K562 (cell line): Measurements from ENCODE around the gene PPP1R13B. TPM values are rescaled to one million over a fixed set of nuclear protein-coding genes. Genes with fewer than 3 reads are reported as not detected.

Experiments
- GATAD2A ChIP-seq: fragments of 450-650 bp; IDR thresholded peaks from 2 replicates; pipeline ENCODE4 v1.6.1; 2017
- HOMEZ ChIP-seq: fragments of 250-450 bp; sonication (Bioruptor Pico); IDR thresholded peaks from 2 replicates; pipeline ENCODE4 v1.4.0; 2020; ENCODE audit warnings: mild to moderate bottlenecking, moderate library complexity
- IRF1 ChIP-seq: sonication (generic); formaldehyde crosslinking; IDR thresholded peaks from 2 replicates; pipeline ENCODE4 v1.8.0; 2022; ENCODE audit warnings: missing genetic modification reagents, mild to moderate bottlenecking, borderline replicate concordance
- IRF2 ChIP-seq: sonication (generic); formaldehyde crosslinking; IDR thresholded peaks from 2 replicates; pipeline ENCODE4 v1.8.1; 2022; ENCODE audit warnings: mild to moderate bottlenecking, missing genetic modification reagents
- KAT2B ChIP-seq: IDR thresholded peaks from one replicate; pipeline ENCODE4 v1.6.1; 2012; ENCODE audit warnings: low read depth, mild to moderate bottlenecking, control low read depth, inconsistent platforms, low read length, moderate library complexity
- MAFG ChIP-seq: fragments of 450-650 bp; conservative IDR thresholded peaks from 2 replicates; pipeline ENCODE4 v1.6.1; 2016; ENCODE audit warnings: missing genetic modification characterization, missing compliant biosample characterization
- PML ChIP-seq: IDR thresholded peaks from 2 replicates; pipeline ENCODE4 v1.6.1; 2012; ENCODE audit warnings: low read length, inconsistent platforms
- POLR2AphosphoS5 ChIP-seq: IDR thresholded peaks from 2 replicates; pipeline ENCODE4 v1.6.1; 2011; ENCODE audit warnings: mild to moderate bottlenecking, low read depth, low read length, moderate library complexity; ENCODE audit not compliant: control insufficient read depth, insufficient read depth
- SPI1 ChIP-seq: IDR thresholded peaks from 2 replicates; pipeline ENCODE4 v1.6.1; 2011; ENCODE audit warnings: low read depth, low read length, control low read depth, borderline replicate concordance
- SREBF1 ChIP-seq: fragments of 150-350 bp; IDR thresholded peaks from 2 replicates; pipeline ENCODE4 v1.6.1; 2014; ENCODE audit warnings: antibody characterized with exemption, low read depth, low read length, borderline replicate concordance
- STAT5A ChIP-seq: IDR thresholded peaks from 2 replicates; pipeline ENCODE4 v1.6.1; 2012; ENCODE audit warnings: low read length, inconsistent platforms, borderline replicate concordance
- STAT6 ChIP-seq: sonication (generic); formaldehyde crosslinking; IDR thresholded peaks from 2 replicates; pipeline ENCODE4 v1.8.1; 2023; ENCODE audit warnings: mild to moderate bottlenecking, missing genetic modification reagents
- TAL1 ChIP-seq: fragments of 450-650 bp; IDR thresholded peaks from 2 replicates; pipeline ENCODE4 v1.6.1; 2016; ENCODE audit warnings: mild to moderate bottlenecking
- THRAP3 ChIP-seq: fragments of 450-650 bp; IDR thresholded peaks from 2 replicates; pipeline ENCODE4 v1.6.1; 2016; ENCODE audit warnings: mild to moderate bottlenecking, inconsistent platforms, borderline replicate concordance
- YY1 ChIP-seq, 3 experiments: IDR thresholded peaks; 2 replicates each; pipeline ENCODE4 v1.6.1; 2011; ENCODE audit warnings: low read length in 2 of 3, mild to moderate bottlenecking in 2 of 3, moderate library complexity in 2 of 3, borderline replicate concordance in 1 of 3, control low read depth in 1 of 3, low read depth in 1 of 3; ENCODE audit not compliant: insufficient read depth in 3 of 3, insufficient replicate concordance in 2 of 3, control insufficient read depth in 1 of 3, insufficient read length in 1 of 3; ENCODE audit errors: extremely low read depth in 1 of 3
- ZFP1 ChIP-seq: fragments of 450-650 bp; formaldehyde crosslinking; IDR thresholded peaks from 2 replicates; pipeline ENCODE4 v1.4.0; 2020; ENCODE audit warnings: mild to moderate bottlenecking, mixed read lengths
- ZFP36 ChIP-seq: fragments of 150-350 bp; IDR thresholded peaks from 2 replicates; pipeline ENCODE4 v1.6.1; 2018; ENCODE audit warnings: low read length, low read depth; ENCODE audit not compliant: partially characterized antibody
- ZNF121 ChIP-seq: sonication (generic); formaldehyde crosslinking; conservative IDR thresholded peaks from 2 replicates; pipeline ENCODE4 v1.8.0; 2022; ENCODE audit warnings: missing genetic modification reagents
- polyA plus RNA-seq, 8 experiments: library from polyadenylated mRNA; depleted of rRNA in 4 of 8; stranded (reverse) in 5 of 8; unstranded in 3 of 8; fragments of >200 nt; fragmentation: Nextera tagmentation in 2 of 8; fragmentation: Illumina TruSeq in 1 of 8; extraction: Ambion mirVana in 2 of 8; extraction: Trizol in 1 of 8; gene quantifications; 2 replicates each; pipeline versions ENCODE4 v1.2.1 to v1.2.3, GENCODE V29; 2011 to 2014; ENCODE audit warnings: inconsistent platforms in 1 of 8, missing spikeins in 1 of 8
- total RNA-seq, 7 experiments: library from RNA; depleted of rRNA in 6 of 7; stranded (reverse); fragments of >200 nt in 6 of 7; fragmentation: Illumina TruSeq in 2 of 7; extraction: Trizol in 2 of 7; gene quantifications; 2 replicates each; pipeline versions ENCODE4 v1.2.1 to v1.2.3, GENCODE V29; 2011 to 2021; ENCODE audit warnings: low replicate concordance in 1 of 7
- TF ChIP-seq, protein P1 (sequence below): fragments of 450-650 bp; IDR thresholded peaks from 2 replicates; pipeline ENCODE4 v1.6.1; 2017; ENCODE audit warnings: antibody characterized with exemption
- TF ChIP-seq, protein P2 (sequence below): fragments of 250-450 bp; sonication (Bioruptor Pico); IDR thresholded peaks from 2 replicates; pipeline ENCODE4 v1.4.0; 2020; ENCODE audit warnings: mild to moderate bottlenecking

Gene PPP1R13B
- total and polyA plus RNA-seq, 9 of the 15 experiments (the other 6 are each of a cell fraction or from before 2014, with no cell fraction given), result 0.03 to 1.7 (median 0.15) TPM

- TF ChIP-seq, protein P1, sequence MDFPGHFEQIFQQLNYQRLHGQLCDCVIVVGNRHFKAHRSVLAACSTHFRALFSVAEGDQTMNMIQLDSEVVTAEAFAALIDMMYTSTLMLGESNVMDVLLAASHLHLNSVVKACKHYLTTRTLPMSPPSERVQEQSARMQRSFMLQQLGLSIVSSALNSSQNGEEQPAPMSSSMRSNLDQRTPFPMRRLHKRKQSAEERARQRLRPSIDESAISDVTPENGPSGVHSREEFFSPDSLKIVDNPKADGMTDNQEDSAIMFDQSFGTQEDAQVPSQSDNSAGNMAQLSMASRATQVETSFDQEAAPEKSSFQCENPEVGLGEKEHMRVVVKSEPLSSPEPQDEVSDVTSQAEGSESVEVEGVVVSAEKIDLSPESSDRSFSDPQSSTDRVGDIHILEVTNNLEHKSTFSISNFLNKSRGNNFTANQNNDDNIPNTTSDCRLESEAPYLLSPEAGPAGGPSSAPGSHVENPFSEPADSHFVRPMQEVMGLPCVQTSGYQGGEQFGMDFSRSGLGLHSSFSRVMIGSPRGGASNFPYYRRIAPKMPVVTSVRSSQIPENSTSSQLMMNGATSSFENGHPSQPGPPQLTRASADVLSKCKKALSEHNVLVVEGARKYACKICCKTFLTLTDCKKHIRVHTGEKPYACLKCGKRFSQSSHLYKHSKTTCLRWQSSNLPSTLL, result no peak
- TF ChIP-seq POLR2AphosphoS5 (peak; percentile 71; the same call in 1 of the 2 replicates), HOMEZ (CRISPR knock-in tag) (no peak), YY1 (IDR thresholded peaks at IDR 0.05; ENCODE audit: borderline replicate concordance in 1 of 3, control insufficient read depth in 1 of 3, extremely low read depth in 1 of 3, insufficient read depth in 3 of 3, insufficient read length in 1 of 3, insufficient replicate concordance in 2 of 3, low read depth in 1 of 3, low read length in 2 of 3) (peak in 2 of 3 experiments; percentile 45 to 61), GATAD2A (no peak), IRF2 (no peak), THRAP3 (no peak), MAFG (no peak), SREBF1 (no peak), PML (no peak), TAL1 (peak; percentile 70), IRF1 (CRISPR knock-in tag) (no peak), ZFP1 (CRISPR knock-in tag) (no peak), STAT5A (0 out of 2 replicates have a peak, but pooled peaks have one; percentile 28), ZFP36 (no peak), STAT6 (no peak), KAT2B (no peak), SPI1 (no peak), ZNF121 (CRISPR knock-in tag) (no peak)
- TF ChIP-seq, protein P2, sequence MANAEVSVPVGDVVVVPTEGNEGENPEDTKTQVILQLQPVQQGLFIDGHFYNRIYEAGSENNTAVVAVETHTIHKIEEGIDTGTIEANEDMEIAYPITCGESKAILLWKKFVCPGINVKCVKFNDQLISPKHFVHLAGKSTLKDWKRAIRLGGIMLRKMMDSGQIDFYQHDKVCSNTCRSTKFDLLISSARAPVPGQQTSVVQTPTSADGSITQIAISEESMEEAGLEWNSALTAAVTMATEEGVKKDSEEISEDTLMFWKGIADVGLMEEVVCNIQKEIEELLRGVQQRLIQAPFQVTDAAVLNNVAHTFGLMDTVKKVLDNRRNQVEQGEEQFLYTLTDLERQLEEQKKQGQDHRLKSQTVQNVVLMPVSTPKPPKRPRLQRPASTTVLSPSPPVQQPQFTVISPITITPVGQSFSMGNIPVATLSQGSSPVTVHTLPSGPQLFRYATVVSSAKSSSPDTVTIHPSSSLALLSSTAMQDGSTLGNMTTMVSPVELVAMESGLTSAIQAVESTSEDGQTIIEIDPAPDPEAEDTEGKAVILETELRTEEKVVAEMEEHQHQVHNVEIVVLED (CRISPR knock-in tag), result no peak
Measured at GRCh38 chr14:103730490-103731035, 116.8 kb downstream of the PPP1R13B start (continued).
